HCT116 (cell line): Measurements from ENCODE around the gene SLC15A3. TPM values are rescaled to one million over a fixed set of nuclear protein-coding genes. Genes with fewer than 3 reads are reported as not detected.

ENCODE experiments used
- ATAC-seq: fragments of 200-7000 bp; cut with Tn5 transposase; 2 replicates; pipeline ENCODE4 v1.9.1; 2020; ENCODE audit warnings: mild to moderate bottlenecking, moderate library complexity
- BruUV-seq: library from RNA; stranded (reverse); fragments of 400-500 nt; replicated peaks from 2 replicates; lab custom pipeline; 2021; lab: Mats Ljungman, UMichigan
- CTCF ChIA-PET: fragments of 300-600 bp; sonication (Branson Sonifier 250); formaldehyde crosslinking; loops from one replicate; lab custom pipeline; 2021; ENCODE audit warnings: antibody characterized with exemption; lab: Charles Lee
- POLR2A ChIA-PET: fragments of 300-600, 350-600 bp; sonication (Branson Sonifier 250); formaldehyde crosslinking; loops from one replicate; lab custom pipeline; 2021; ENCODE audit warnings: antibody characterized with exemption; lab: Charles Lee
- RAD21 ChIA-PET, 2 experiments: fragments of 300-600 bp; sonication (Branson Sonifier 250); formaldehyde crosslinking; loops; one replicate each; lab custom pipeline; 2023; ENCODE audit warnings: low total read pairs in 2 of 2; ENCODE audit not compliant: uncharacterized antibody in 2 of 2, unreplicated experiment in 2 of 2, low non-redundant PET in 1 of 2; lab: Charles Lee
- DNase-seq: peaks from one replicate; pipeline ENCODE4 v3.0.0-alpha.2; 2010; ENCODE audit warnings: low read depth, low spot score
- H2AFZ ChIP-seq: fragments of 200-600 bp; shearing (Covaris generic), sonication (generic); 2 replicates; pipeline ENCODE4 v1.6.1; 2017; ENCODE audit warnings: low read depth, mixed run types, mixed read lengths, antibody characterized with exemption, low read length; ENCODE audit not compliant: poor library complexity, severe bottlenecking
- H3K27ac ChIP-seq: 2 replicates; pipeline ENCODE4 v1.5.1; 2012; ENCODE audit warnings: low read depth, low read length
- H3K27me3 ChIP-seq: fragments of 200-600 bp; sonication (generic); 2 replicates; pipeline ENCODE4 v1.6.1; 2016; ENCODE audit warnings: mixed run types, low read length, mixed read lengths; ENCODE audit not compliant: insufficient read depth
- H3K36me3 ChIP-seq, 2 experiments: fragments of 200-500 bp in 1 of 2; fragments of 200-600 bp in 1 of 2; sonication (Bioruptor generic) in 1 of 2; sonication (generic) in 1 of 2; 2 replicates each; pipeline versions ENCODE4 v1.5.1 to v1.6.1; 2014 to 2016; ENCODE audit warnings: low read length in 2 of 2, inconsistent platforms in 1 of 2, mixed read lengths in 1 of 2, mixed run types in 1 of 2; ENCODE audit not compliant: insufficient read depth in 2 of 2, control insufficient read depth in 1 of 2
- H3K4me1 ChIP-seq, 2 experiments: fragments of 200-600 bp in 1 of 2; sonication (generic) in 1 of 2; 2 replicates each; pipeline versions ENCODE4 v1.5.1 to v1.6.1; 2012 to 2017; ENCODE audit warnings: low read length in 2 of 2, inconsistent platforms in 1 of 2, mild to moderate bottlenecking in 1 of 2, mixed read lengths in 1 of 2, mixed run types in 1 of 2, moderate library complexity in 1 of 2; ENCODE audit not compliant: insufficient read depth in 2 of 2, control insufficient read depth in 1 of 2
- H3K4me2 ChIP-seq: fragments of 200-600 bp; sonication (generic); 2 replicates; pipeline ENCODE4 v1.6.1; 2017; ENCODE audit warnings: mixed run types, low read length, mixed read lengths
- H3K4me3 ChIP-seq, 2 experiments: fragments of 200-600 bp in 1 of 2; sonication (generic) in 1 of 2; replicated peaks in 1 of 2; 2 replicates each; pipeline ENCODE4 v1.5.1; 2011 to 2016; ENCODE audit warnings: low read length in 2 of 2, control low read depth in 1 of 2, low read depth in 1 of 2, mild to moderate bottlenecking in 1 of 2, mixed read lengths in 1 of 2, mixed run types in 1 of 2
- H3K79me2 ChIP-seq: fragments of 200-600 bp; sonication (generic); 2 replicates; pipeline ENCODE4 v1.6.1; 2017; ENCODE audit warnings: mild to moderate bottlenecking, mixed run types, low read length, moderate library complexity, mixed read lengths; ENCODE audit not compliant: insufficient read depth
- H3K9ac ChIP-seq: fragments of 200-600 bp; sonication (generic); 2 replicates; pipeline ENCODE4 v1.6.1; 2016; ENCODE audit warnings: low read length, mixed read lengths
- H3K9me2 ChIP-seq: fragments of 200-600 bp; sonication (generic), shearing (Covaris generic); 2 replicates; pipeline ENCODE4 v1.6.1; 2017; ENCODE audit warnings: mixed run types, mild to moderate bottlenecking, moderate library complexity; ENCODE audit not compliant: insufficient read depth
- H3K9me3 ChIP-seq, 2 experiments: fragments of 200-500 bp in 1 of 2; fragments of 200-600 bp in 1 of 2; sonication (Bioruptor generic) in 1 of 2; sonication (generic) in 1 of 2; 2 replicates each; pipeline ENCODE4 v1.6.1; 2014 to 2017; ENCODE audit warnings: low read length in 2 of 2, mixed read lengths in 2 of 2, inconsistent platforms in 1 of 2, low read depth in 1 of 2, mild to moderate bottlenecking in 1 of 2, mixed run types in 1 of 2, moderate library complexity in 1 of 2; ENCODE audit not compliant: control insufficient read depth in 1 of 2, insufficient read depth in 1 of 2
- H4K20me1 ChIP-seq: fragments of 200-600 bp; sonication (generic), shearing (Covaris generic); 2 replicates; pipeline ENCODE4 v1.6.1; 2017; ENCODE audit warnings: mixed run types, mild to moderate bottlenecking, moderate library complexity; ENCODE audit not compliant: insufficient read depth
- ATF3 ChIP-seq: IDR thresholded peaks from 2 replicates; pipeline ENCODE4 v1.6.1; 2012
- CBX3 ChIP-seq: IDR thresholded peaks from 2 replicates; pipeline ENCODE4 v1.6.1; 2012; ENCODE audit warnings: low read depth
- CEBPB ChIP-seq: IDR thresholded peaks from 2 replicates; pipeline ENCODE4 v1.6.1; 2012; ENCODE audit warnings: low read depth
- EGR1 ChIP-seq: IDR thresholded peaks from 2 replicates; pipeline ENCODE4 v1.6.1; 2012; ENCODE audit warnings: low read depth
- ELF1 ChIP-seq: IDR thresholded peaks from 2 replicates; pipeline ENCODE4 v1.6.1; 2012; ENCODE audit warnings: low read depth, borderline replicate concordance
- EZH2 ChIP-seq: fragments of 200-600 bp; sonication (generic); IDR thresholded peaks from 2 replicates; pipeline ENCODE4 v1.6.1; 2017; ENCODE audit warnings: antibody characterized with exemption, mixed run types
- EZH2phosphoT487 ChIP-seq: fragments of 200-600 bp; IDR thresholded peaks from 2 replicates; pipeline ENCODE4 v1.6.1; 2018; ENCODE audit warnings: antibody characterized with exemption, borderline replicate concordance
- FOSL1 ChIP-seq: IDR thresholded peaks from 2 replicates; pipeline ENCODE4 v1.6.1; 2012; ENCODE audit warnings: low read depth
- JUND ChIP-seq: IDR thresholded peaks from 2 replicates; pipeline ENCODE4 v1.6.1; 2012
- MAX ChIP-seq: IDR thresholded peaks from 2 replicates; pipeline ENCODE4 v1.6.1; 2012
- POLR2AphosphoS5 ChIP-seq: IDR thresholded peaks from 2 replicates; pipeline ENCODE4 v1.6.1; 2011; ENCODE audit warnings: mild to moderate bottlenecking, low read depth, low read length, moderate library complexity
- RAD21 ChIP-seq: IDR thresholded peaks from 2 replicates; pipeline ENCODE4 v1.6.1; 2012; ENCODE audit warnings: low read depth, mild to moderate bottlenecking
- REST ChIP-seq: IDR thresholded peaks from 2 replicates; pipeline ENCODE4 v1.6.1; 2012; ENCODE audit warnings: low read depth
- SIN3A ChIP-seq: IDR thresholded peaks from 2 replicates; pipeline ENCODE4 v1.6.1; 2012; ENCODE audit warnings: low read depth
- SP1 ChIP-seq: IDR thresholded peaks from 2 replicates; pipeline ENCODE4 v1.6.1; 2012; ENCODE audit warnings: low read depth
- TCF7L2 ChIP-seq: IDR thresholded peaks from 2 replicates; pipeline ENCODE4 v1.7.0; 2011; ENCODE audit warnings: borderline replicate concordance, inconsistent platforms; ENCODE audit not compliant: insufficient read depth, insufficient read length; ENCODE audit errors: extremely low read depth
- YY1 ChIP-seq: IDR thresholded peaks from 2 replicates; pipeline ENCODE4 v1.6.1; 2011; ENCODE audit warnings: low read length, low read depth, moderate library complexity, mild to moderate bottlenecking; ENCODE audit not compliant: insufficient replicate concordance; ENCODE audit errors: extremely low read depth
- ZNF274 ChIP-seq: fragments of 200-500 bp; sonication (Bioruptor generic); IDR thresholded peaks from 2 replicates; pipeline ENCODE4 v1.6.1; 2014; ENCODE audit warnings: mild to moderate bottlenecking, low read depth, low read length, inconsistent platforms
- intact Hi-C: fragments of 100-400 bp; cut with micrococcal nuclease; formaldehyde crosslinking; loops from 2 replicates; pipeline ENCODE4 v1.10.0; 2022
- total RNA-seq: library from RNA; stranded (reverse); gene quantifications from one replicate; pipeline ENCODE4 v1.2.1, GENCODE V29; 2021; ENCODE audit not compliant: unreplicated experiment

SLC15A3 gene
- total RNA-seq, 1 experiment from 2014 or later = not detected

- H3K9me2 ChIP-seq = no peaks in the 10 kb centered on the region
- CTCF ChIA-PET = no interaction called here
- H2AFZ ChIP-seq = no peak overlapping the region
- BruUV-seq = no TSS peak
- H3K4me3 ChIP-seq = no peak overlapping the region
- H3K36me3 ChIP-seq = no peaks in the 10 kb centered on the region; a peak in 1 of 4 replicates
- RAD21 ChIA-PET = no interaction called here
- H3K9me3 ChIP-seq = no peaks in the 10 kb centered on the region
- H3K79me2 ChIP-seq = no peaks in the 10 kb centered on the region
- H4K20me1 ChIP-seq = no peaks in the 10 kb centered on the region
- no peaks in the 10 kb centered on the region for H3K4me1 ChIP-seq
- no peak overlapping the region for H3K9ac ChIP-seq
- 0 out of 2 replicates have a peak, but pooled peaks cover 11% of the 10 kb centered on the region for H3K27me3 ChIP-seq
- no peak for ATAC-seq
- H3K27ac ChIP-seq = no peak overlapping the region
- no peak overlapping the region for H3K4me2 ChIP-seq
- POLR2A ChIA-PET = no interaction called here
- DNase-seq = no peak
- intact Hi-C loops = no loop called here
- TF ChIP-seq POLR2AphosphoS5 (no peak), TCF7L2 (no peak), FOSL1 (no peak), ATF3 (no peak), CEBPB (no peak), EZH2phosphoT487 (no peak), EZH2 (no peak), CBX3 (no peak)
Measured at GRCh38 chr11:60939301-60939700, 12.7 kb downstream of the SLC15A3 start.

GRCh38 chr11:60938500-60938899 is 13.5 kb downstream of the SLC15A3 start:
- Histone ChIP-seq H3K79me2 (no peaks in the 10 kb centered on the region), H3K4me1 (no peaks in the 10 kb centered on the region), H3K4me3 (no peak overlapping the region), H2AFZ (no peak overlapping the region), H3K9me3 (no peaks in the 10 kb centered on the region), H3K9ac (no peak overlapping the region), H3K27me3 (0 out of 2 replicates have a peak, but pooled peaks cover 11% of the 10 kb centered on the region), H3K9me2 (no peaks in the 10 kb centered on the region), H3K27ac (no peak overlapping the region), H3K4me2 (no peak overlapping the region), H4K20me1 (no peaks in the 10 kb centered on the region), H3K36me3 (no peaks in the 10 kb centered on the region; a peak in 2 of 4 replicates)
- intact Hi-C loops = no loop called here
- no TSS peak for BruUV-seq
- ChIA-PET CTCF (no interaction called here), POLR2A (no interaction called here), RAD21 (no interaction called here)
- no peak for DNase-seq
- ATAC-seq = no peak
- TF ChIP-seq FOSL1 = no peak
- no peak for TF ChIP-seq ZNF274
- TF ChIP-seq REST = no peak
- no peak for TF ChIP-seq SIN3A
- no peak for TF ChIP-seq EGR1
- no peak for TF ChIP-seq ELF1
- no peak for TF ChIP-seq SP1
- TF ChIP-seq TCF7L2 = no peak
- TF ChIP-seq EZH2phosphoT487 = no peak
- no peak for TF ChIP-seq MAX
- TF ChIP-seq CEBPB = no peak
- no peak for TF ChIP-seq YY1
- no peak for TF ChIP-seq CBX3
- no peak for TF ChIP-seq ATF3
- no peak for TF ChIP-seq POLR2AphosphoS5
- TF ChIP-seq JUND = no peak
- no peak for TF ChIP-seq RAD21
